ENCODE results near the gene CDKN2B.
"Not testable (repeated sequence)": the region's sequence is repeated elsewhere in the genome, so short reads cannot be mapped to it uniquely, and the experiment has no call there.

Gene CDKN2B

DNA sequence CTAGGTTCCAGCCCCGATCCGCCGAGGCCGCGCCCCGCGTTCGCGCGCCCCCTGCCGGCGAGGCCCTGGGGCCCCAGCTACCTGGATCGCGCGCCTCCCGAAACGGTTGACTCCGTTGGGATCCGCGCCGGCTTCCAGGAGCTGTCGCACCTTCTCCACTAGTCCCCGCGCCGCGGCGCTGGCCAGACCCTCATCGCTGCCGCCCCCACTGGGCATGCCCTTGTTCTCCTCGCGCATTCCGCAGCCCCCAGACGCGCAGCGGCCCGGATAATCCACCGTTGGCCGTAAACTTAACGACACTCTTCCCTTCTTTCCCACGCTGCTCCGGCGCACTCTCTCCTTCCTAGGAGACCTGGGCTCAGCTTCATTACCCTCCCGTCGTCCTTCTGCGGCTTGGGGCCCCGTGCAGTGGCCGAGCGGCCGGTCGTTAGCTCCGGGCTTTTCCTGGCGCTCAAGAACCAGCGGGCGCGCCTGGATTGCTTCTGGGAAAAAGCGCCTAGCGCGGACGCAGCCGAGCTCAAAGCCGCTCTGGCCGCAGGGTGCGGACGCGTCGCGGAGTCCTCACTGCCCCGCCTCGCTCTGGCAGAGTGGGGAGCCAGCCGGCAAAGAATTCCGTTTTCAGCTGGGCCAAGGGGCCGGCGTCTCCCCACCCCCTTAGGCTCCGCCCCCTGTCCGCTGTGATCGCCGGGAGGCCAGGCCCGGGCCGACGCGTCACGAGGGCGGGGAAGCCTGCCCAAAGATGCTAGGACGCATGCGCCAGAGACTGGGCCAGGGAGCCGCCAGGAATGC is at the start of gene CDKN2B:
Gene CDKN2B (minus strand): TSS at position 589 of the 789 bp plus-strand sequence. CDS start 352 bp downstream, at position 237.
- DNase-seq (ENCODE audit: low spot score), result peak; percentile 77

GRCh38 chr9:22057972-22058371 is 48.9 kb upstream of the CDKN2B start:
- DNase-seq (ENCODE audit: low spot score), result not testable (repeated sequence)

DNA sequence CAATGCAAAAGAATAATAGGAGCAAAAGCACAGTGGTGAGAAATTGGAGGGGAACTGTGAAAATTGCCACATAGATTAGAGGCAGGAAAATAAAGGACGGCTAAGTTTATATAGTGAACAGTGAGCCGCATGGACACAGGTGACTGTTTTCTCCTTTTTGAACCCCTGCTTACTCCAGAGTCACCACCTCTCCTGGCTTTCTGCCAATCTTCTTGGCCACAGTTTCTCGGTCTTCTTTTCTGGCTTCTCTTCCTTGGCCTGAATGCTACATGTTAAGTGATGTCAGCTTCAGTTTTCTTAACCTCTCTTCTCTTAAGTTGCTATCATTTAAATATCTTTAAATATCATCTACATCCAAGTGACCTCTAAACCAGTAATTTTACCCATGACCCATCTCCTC is 47.3 kb upstream of the CDKN2B start:
- no peak for DNase-seq (ENCODE audit: low spot score)

DNA sequence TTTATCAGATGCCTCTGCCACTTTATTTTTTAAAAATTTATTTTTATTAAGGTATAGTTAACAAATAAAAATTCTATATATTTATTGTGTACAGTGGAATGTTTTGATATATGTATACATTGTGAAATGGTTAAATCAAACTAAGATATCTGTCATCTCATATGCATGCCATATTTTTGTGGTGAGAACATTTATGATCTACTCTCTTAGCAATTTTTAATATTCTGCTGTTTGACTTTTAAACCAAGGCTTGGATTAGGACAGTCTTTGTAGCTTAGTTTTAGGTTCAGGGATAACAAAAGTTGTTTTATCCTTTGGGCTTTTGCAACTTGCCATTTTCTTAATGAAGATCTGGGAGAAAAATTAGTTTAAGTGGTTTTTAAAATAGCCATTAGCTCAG is 46.0 kb upstream of the CDKN2B start:
- no peak for DNase-seq (ENCODE audit: low spot score)

- no peak for DNase-seq (ENCODE audit: low spot score)
These were observed 45.4 kb upstream of the CDKN2B start for GRCh38 chr9:22054529-22054928.

- no peak for DNase-seq (ENCODE audit: low spot score)
These were observed 45.0 kb upstream of the CDKN2B start for GRCh38 chr9:22054076-22054475.

DNA sequence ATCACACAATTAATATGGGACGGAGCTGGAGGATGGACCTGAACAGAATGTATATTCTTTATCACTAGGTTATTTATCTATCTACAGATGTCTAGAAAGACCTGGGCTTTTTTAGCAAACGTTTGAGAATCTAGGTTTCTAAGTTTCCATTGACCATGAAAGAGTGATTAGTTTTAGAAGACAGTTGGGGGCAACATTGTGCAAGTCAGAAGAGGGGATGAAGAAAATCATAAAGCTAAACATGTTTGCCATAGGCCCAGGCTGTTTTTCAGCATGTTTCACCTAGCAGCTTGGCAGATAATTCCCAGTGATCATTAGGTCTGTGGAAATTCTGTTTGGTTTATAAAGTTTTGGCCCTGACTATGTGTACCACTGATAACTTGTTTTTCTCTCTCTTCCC is 44.1 kb upstream of the CDKN2B start:
- no peak for DNase-seq (ENCODE audit: low spot score)

DNA sequence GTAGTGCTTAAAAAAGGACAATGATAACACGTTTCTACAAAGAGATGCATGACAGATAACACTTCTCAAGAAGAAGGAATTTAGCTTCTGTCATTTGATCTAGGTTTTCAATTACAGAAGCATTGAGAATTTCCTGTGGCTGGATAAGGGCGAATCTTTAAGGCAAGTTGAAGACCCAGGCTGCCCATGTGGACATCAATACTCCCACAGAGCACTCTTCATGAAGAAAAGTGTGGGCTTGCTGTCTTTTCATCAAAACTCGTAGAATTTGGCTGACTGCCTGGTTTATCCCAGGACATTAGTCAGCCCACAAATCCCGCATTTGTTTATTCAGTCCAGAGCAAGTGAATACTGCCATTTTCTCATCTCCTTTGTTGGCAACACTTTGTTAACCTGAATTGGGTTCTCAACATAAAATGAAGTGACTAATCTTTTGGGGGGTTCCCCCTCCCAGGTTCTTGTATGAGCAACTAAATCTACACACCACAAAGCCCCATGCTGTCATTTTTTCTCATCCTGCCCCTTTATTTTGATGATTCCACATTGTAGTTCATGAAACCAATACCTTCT is 43.4 kb upstream of the CDKN2B start:
- no peak for DNase-seq (ENCODE audit: low spot score)

GRCh38 chr9:22050924-22051323 is 41.8 kb upstream of the CDKN2B start:
- no peak for DNase-seq (ENCODE audit: low spot score)

DNA sequence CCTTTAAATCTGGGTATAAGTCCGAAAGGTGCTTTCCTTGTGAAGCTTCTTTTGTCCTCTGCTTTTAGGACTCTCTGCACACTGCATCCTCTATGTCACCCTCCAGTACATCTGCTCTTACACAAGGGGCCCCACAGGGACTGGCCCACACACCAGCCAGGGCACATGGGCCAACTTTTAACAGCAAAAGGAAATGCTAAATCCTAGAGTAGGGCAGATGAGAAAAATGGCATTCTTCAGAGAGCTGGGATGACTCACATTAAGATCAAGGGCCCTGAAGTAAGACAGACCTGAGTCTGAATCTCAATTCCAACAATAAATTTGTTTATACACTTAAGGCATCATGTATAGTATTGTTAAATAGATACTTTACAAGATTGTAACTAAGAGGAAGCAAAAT is 40.3 kb upstream of the CDKN2B start:
- no peak for DNase-seq (ENCODE audit: low spot score)

DNA sequence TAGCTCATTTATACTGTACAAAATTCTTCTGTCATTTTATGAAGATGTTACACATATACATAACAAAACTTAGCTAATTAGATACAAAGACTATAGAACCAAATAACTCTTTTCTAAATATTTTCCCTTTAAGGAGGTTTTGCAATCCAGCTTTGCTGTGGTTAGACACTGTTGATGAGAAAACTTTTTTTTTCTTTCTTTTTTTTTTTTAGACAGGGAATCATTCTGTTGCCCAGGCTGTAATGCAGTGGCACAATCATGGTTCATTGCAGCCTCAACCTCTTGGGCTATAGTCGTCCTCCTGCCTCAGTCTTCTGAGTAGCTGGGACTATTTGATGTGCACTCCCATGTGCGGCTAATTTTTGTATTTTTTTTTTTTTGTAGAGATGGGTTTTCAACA is 38.5 kb upstream of the CDKN2B start:
- no peak for DNase-seq (ENCODE audit: low spot score)

DNA sequence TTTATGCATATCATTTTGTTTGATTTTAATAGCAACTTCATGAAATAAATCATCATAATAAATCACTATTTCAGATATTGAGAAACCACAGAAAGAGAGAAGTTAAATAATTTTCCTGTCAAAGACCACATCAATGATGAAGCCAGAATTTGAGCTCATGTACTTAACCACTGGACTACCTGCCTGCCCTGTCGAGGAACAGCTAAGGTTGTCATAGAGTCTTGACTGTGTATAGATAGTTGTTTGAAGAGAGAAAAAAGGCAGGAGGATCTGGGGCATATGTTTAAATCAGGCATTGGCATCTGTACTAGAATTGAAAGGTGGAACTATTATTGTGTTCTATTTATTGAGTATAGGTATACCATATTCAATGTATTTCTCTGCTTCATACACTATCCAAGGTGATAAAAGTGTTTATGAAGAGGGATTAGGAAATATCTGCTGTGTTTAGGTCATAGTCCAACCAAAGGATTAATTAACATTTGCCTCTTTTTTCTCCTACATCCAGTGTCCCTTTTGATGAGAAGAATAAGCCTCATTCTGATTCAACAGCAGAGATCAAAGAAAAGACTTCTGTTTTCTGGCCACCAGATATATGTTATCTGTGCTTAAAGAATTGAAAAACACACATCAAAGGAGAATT is 37.3 kb upstream of the CDKN2B start:
- no peak for DNase-seq (ENCODE audit: low spot score)

DNA sequence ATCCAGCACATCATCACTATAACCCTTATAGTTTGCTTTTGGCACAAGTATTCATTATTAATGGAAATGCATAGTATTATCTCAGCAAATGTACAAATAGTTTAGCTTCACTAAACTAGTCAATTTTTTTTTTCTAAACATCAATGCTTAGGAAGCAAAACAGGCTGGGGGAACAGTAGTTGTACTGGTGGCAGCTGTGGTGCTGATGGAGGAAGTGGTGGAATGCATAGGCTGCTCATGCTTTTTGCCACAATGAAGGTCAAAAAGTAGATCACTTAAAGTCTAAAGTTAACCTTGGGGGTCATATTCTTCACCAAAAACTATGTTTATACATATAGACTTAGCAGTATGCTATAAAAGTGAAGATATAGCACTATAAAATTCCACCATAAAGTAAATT is 36.3 kb upstream of the CDKN2B start:
- DNase-seq (ENCODE audit: low spot score), result no peak

DNA sequence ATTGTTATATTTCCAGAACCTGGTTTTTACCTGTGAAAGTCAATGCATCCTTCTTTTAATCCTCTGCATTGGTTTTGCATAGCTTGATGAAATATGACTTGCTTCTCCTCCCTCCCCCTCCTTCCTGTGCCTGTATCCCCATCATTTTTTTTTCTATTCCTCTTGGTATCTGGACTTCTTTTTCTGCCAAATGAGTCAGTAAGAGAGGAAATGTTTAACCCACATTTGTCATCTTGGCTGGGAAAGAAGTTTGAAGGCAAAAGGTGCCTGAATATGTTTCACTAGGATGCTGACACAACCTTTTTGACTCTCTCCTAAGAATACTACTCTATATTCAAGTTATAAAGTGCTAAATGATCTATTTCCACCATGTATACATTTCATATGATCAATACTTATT is 35.5 kb upstream of the CDKN2B start:
- DNase-seq (ENCODE audit: low spot score), result no peak

DNA sequence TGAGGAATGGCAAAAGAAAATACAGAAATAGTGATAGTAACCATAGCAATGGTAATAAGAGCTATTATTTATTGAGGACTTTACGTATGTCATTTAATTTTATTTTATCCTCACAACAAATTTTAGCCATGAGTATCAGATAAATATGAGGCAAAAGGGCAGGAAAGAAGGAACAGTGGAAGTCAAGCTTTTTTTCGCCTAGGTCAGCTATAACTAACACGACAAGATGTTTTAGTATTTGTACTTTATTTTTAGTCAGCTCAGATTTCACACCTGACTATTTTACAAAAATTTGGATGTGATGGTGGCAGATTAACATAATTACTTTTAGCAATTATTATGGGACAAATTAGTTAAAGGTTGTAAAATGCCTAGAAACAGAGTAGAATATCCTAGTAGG is 34.8 kb upstream of the CDKN2B start:
- DNase-seq (ENCODE audit: low spot score), result no peak

DNA sequence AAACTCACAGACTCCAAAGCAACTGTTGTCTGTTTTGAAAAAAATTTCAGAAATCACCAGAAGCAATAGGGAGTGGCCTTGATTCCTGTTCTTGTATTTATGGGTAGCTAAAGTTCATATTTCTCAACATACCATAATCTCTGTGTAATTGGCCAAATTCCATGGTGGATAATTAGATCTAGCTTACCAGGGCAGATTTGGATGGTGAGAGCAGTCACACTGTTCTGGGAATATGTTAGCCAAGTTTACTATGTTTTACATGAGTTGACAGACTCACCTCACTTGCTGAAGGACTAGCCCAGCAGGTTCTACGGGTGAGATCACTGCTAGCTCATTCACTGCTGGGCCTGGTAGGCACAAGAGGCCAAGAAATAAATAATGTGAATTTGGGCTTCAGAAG is 32.7 kb upstream of the CDKN2B start:
- DNase-seq (ENCODE audit: low spot score), result no peak

DNA sequence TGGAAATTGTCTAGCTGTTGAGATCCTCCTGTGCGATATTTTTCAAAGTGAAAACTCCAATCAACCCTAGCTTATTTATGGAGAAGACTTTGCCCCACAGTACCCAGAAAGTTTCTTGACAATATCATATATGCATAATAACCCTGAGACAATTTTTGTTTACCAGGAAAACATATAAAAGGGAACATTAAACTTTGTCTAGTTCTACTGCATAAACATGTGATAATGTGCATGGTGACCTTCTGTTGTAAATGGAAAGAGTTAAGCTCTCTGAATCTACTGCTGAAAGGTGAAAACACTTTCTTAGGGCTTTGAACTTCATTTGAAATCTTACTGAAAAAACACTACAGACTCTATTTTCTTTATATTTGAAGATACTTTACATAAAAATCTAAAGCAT is 32.2 kb upstream of the CDKN2B start:
- no peak for DNase-seq (ENCODE audit: low spot score)

DNA sequence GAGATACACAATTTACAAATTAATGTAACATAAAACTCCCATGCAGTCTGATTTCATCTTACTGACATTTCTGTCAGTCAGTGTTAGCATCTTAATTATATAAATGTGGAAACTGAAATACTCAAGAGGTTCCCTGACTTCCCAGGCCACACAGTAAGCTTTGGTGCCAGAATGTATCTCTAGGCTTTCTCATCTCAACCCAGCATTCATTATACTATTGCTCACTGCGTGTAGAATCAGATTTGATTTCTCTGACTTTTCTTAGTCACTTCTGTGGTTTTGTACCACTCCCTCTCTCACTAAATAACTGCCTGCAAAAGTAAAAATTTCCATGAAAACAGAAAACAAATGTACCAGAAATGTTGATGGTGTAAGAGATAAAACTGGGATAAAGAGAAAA is 31.7 kb upstream of the CDKN2B start:
- DNase-seq (ENCODE audit: low spot score), result no peak

GRCh38 chr9:22039258-22039657 is 30.2 kb upstream of the CDKN2B start:
- no peak for DNase-seq (ENCODE audit: low spot score)

DNA sequence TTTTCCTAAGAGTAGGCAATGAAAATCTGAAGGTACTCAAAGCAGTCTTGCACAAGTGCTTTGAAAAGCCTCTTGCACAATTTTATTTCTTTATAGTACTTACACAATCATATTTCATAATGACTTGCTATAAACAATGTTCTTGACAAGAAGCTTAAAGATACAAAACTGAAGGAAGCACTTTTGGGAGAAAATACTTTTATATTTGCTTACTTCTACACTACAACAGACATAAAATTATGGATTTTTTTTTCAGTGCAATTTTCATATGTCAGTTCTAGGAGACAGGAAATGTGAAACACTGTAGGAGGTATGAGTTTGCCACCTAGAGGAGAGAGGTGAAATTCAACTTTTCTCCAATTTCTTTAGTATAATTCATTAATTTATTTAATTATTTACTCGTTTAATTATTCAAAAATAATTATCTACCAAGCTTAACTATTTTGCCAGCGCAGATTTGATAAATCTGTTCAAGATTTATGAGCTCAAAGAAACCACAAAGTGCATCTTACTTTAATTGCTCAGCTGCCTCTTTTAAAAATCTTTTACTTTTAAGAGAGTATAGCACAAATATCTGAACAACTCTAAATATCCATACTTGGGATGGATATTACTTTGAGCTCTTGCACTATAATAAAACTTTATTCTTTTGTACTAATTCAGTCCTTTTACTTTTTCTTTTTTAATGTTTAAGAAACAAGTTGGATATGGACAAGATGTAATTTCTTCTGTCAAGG is 29.0 kb upstream of the CDKN2B start:
- DNase-seq (ENCODE audit: low spot score), result no peak

GRCh38 chr9:22036866-22037626 is 27.9 kb upstream of the CDKN2B start:
- no peak for DNase-seq (ENCODE audit: low spot score)

GRCh38 chr9:22035591-22036011 is 26.5 kb upstream of the CDKN2B start:
- DNase-seq (ENCODE audit: low spot score), result no peak
